ENCODE measurements around the gene UGT1A4. TPM values are rescaled to one million over a fixed set of nuclear protein-coding genes. Genes with fewer than 3 reads are reported as not detected.

The UGT1A4 gene
- total RNA-seq, 2 experiments from 2014 or later, result not detected

DNA sequence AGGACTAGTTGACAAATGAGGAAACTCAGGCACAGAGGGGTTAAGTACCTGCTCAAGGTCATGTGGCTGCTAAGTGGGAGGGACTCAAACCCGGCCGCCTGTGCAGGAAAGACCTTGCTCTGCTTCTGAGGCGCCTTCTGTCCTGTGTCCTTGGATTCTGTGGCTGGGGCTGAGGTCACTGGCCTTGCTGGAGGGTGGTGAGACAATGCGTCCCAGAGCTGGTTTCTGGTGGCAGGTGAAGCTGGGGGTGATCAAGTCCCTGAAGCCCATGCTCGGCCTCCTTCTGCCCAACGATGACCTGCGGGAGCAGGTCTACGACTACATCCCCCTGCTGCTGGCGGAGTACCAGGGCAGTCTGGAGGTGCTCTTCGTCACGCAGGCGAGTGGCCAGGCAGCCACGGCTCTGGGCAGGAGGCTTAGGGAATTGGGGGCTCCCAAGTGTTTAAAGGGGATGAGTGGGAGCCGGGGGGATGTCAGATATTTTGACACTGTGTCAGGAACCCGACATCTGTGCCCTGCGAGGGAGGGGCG is 75.7 kb downstream of the UGT1A4 start:
- POLR2A ChIA-PET, result no interaction called here
- H3K27me3 Mint-ChIP-seq, result no peaks in the 10 kb centered on the region
- no peaks in the 10 kb centered on the region for H3K9me3 Mint-ChIP-seq
- no peaks in the 10 kb centered on the region for H3K36me3 Mint-ChIP-seq (ENCODE audit: low read depth)
- ATAC-seq, result no peak
- no peak for TF ChIP-seq CTCF (IDR thresholded peaks at IDR 0.05)
- intact Hi-C loops (cut with micrococcal nuclease), result no loop called here
- H3K4me1 Mint-ChIP-seq (ENCODE audit: low read depth), result no peaks in the 10 kb centered on the region
- CTCF ChIA-PET, result no interaction called here
- no peak overlapping the region for H3K27ac Mint-ChIP-seq
- DNase-seq, result no peak
- H3K4me3 Mint-ChIP-seq, result no peak overlapping the region

- ChIA-PET POLR2A (no interaction called here), CTCF (interaction anchor here (1.7 kb wide), 1 partner anchor 9 kb away, joined by 5 read pairs; no protein-coding TSS in a partner anchor)
- Mint-ChIP-seq H3K9me3 (no peaks in the 10 kb centered on the region), H3K27ac (no peak overlapping the region), H3K4me3 (no peak overlapping the region), H3K36me3 (ENCODE audit: low read depth) (no peaks in the 10 kb centered on the region), H3K27me3 (no peaks in the 10 kb centered on the region), H3K4me1 (ENCODE audit: low read depth) (no peaks in the 10 kb centered on the region)
- no peak for DNase-seq
- TF ChIP-seq CTCF (IDR thresholded peaks at IDR 0.05), result no peak
- no peak for ATAC-seq
- intact Hi-C loops (cut with micrococcal nuclease), result no loop called here
Observed at GRCh38 chr2:233795735-233796171, 77.2 kb downstream of the UGT1A4 start.

DNA sequence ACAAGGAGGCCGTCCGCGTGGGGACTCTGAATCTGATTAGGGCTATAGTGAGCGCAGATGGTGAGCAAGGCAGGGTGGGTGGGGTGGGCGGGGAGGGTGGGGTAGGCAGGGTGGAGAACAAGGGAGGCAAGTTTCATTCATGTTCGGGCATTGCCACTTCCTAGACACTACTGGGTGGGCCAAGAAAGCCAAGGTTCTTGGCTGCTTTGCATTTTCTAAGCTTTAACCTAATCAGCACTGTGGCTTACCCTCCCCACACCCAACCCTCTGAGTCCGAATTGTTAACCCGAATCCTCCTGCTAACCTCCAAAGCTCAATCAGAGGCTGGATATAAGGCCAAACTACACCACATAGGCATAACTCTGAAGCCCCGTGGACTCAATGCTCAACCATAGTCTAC is 77.7 kb downstream of the UGT1A4 start:
- intact Hi-C loops (cut with micrococcal nuclease), result no loop called here
- Mint-ChIP-seq H3K9me3 (no peaks in the 10 kb centered on the region), H3K36me3 (ENCODE audit: low read depth) (no peaks in the 10 kb centered on the region), H3K27me3 (no peaks in the 10 kb centered on the region), H3K4me3 (no peak overlapping the region), H3K27ac (no peak overlapping the region), H3K4me1 (ENCODE audit: low read depth) (peaks cover 2% of the 10 kb centered on the region)
- ChIA-PET CTCF (interaction anchor here (1.7 kb wide), 1 partner anchor 9 kb away, joined by 5 read pairs; no protein-coding TSS in a partner anchor), POLR2A (no interaction called here)
- TF ChIP-seq CTCF (IDR thresholded peaks at IDR 0.05), result no peak
- ATAC-seq (no peak), DNase-seq (no peak)

DNA sequence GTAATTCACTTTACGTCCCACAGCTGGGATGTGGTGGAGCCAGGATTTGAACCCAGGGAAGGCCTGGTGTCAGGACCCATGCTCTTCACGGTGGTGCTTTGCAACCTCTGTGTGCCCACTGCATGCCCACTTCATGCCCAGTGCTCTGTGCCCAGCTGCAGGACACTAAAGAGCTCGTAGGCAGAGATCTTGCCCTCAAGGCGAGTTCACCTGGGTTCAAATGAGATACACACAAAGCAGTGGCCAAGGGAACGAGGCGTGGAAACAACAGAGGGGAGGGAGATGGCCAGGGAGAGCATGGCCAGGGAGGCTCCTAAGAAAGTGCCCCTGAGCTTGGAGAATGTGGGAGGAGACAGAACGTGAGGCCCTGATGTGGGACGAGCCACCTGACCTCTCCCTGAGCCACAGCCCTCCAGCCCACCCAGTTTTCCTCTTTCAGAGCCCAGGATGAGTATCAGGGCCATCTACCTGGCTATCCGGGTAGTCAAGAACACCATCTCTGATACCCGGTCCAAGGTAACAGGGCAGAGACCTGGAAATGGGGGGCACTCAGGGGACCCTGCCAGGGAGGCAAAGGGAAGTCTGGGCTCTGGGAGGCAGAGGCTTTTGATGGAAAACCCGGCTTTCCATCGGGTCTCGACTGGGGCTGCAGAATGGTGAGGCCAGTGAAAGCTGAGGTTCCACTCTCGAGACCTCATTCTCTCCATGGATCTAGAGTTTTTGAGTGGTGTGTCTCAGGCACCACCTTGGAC is 80.0 kb downstream of the UGT1A4 start:
- POLR2A ChIA-PET, result no interaction called here
- CTCF ChIA-PET, result no interaction called here
- Mint-ChIP-seq H3K4me3 (no peak overlapping the region), H3K36me3 (ENCODE audit: low read depth) (no peaks in the 10 kb centered on the region), H3K27me3 (peaks cover 3% of the 10 kb centered on the region), H3K9me3 (no peaks in the 10 kb centered on the region), H3K4me1 (ENCODE audit: low read depth) (peaks cover 2% of the 10 kb centered on the region), H3K27ac (no peak overlapping the region)
- DNase-seq (no peak), ATAC-seq (no peak)
- intact Hi-C loops (cut with micrococcal nuclease), result no loop called here
- no peak for TF ChIP-seq CTCF (IDR thresholded peaks at IDR 0.05)

DNA sequence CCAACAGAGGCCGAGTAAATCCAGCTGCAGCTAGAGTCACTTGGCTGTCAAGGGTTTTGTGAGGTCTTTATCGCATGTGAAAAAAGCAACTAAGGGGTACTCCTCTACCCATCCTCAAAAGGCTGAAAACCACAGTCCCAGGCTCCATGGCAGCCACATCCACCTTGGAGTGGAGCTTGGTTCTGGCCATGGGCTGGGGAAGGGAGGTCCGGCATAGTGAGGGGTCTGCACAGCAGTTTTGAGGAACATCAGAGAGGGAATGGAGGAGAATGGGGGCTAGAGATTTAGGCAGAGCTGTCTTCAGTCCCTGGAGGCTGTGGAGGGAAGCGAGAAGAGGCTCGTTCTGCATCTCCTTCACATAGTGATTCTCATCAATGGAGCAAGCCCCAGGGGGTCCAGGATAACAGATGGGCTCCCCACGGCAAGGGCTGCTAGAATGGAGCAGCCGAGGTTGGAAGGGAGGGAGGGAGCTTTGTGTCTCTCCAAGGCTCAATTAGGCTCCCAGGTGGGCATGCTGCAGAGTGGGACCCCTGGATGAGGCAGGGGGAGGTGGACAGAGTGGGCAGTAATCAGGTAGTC is 80.6 kb downstream of the UGT1A4 start:
- H3K9me3 Mint-ChIP-seq, result no peaks in the 10 kb centered on the region
- intact Hi-C loops (cut with micrococcal nuclease), result no loop called here
- DNase-seq (no peak), ATAC-seq (no peak)
- CTCF ChIA-PET, result no interaction called here
- H3K4me3 Mint-ChIP-seq, result no peak overlapping the region
- no peak for TF ChIP-seq CTCF (IDR thresholded peaks at IDR 0.05)
- no peaks in the 10 kb centered on the region for H3K36me3 Mint-ChIP-seq (ENCODE audit: low read depth)
- no peak overlapping the region for H3K27ac Mint-ChIP-seq
- H3K4me1 Mint-ChIP-seq (ENCODE audit: low read depth), result peaks cover 2% of the 10 kb centered on the region
- POLR2A ChIA-PET, result no interaction called here
- peaks cover 3% of the 10 kb centered on the region for H3K27me3 Mint-ChIP-seq

All from activated CD8-positive, alpha-beta T cell treated with anti-CD3 and anti-CD28 coated beads for 36 hours (primary cell).